D721Med (cell line): ENCODE results near the gene FHL1.

Experiments used
- DNase-seq: peaks from one replicate; pipeline ENCODE4 v3.0.0; 2011; ENCODE audit warnings: low spot score; ENCODE audit not compliant: insufficient read length
- FAIRE-seq: peaks from 2 replicates; lab custom pipeline; 2011; peaks lifted over from hg19 to GRCh38; lab: Jason Lieb, UNC
- TF ChIP-seq, protein P1 (sequence below): IDR thresholded peaks from 2 replicates; pipeline ENCODE4 v1.5.1; 2012; ENCODE audit warnings: mild to moderate bottlenecking, control low read depth; ENCODE audit not compliant: insufficient read depth; ENCODE audit errors: missing control alignments

The FHL1 gene

DNA sequence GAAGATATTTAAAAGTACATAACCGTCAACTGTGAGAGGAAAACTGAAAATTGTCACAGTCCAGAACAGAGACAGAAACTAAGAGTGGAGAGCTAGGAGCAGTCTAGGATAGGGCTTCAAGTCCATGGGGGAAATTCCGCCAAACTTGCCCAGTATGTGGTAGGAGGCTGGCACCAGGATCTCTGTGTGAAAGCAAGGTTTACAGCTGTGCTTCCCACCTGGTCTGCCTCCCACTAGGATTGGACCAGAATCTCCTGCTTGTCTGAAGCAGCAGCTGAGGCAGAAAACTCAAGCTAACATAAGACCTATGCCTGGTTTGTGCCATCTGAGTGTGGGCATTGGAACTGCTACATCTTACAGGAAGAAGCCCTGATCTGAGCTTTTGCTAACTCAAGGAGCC is 18.6 kb upstream of the FHL1 start:
- no peak for FAIRE-seq
- TF ChIP-seq, protein P1, sequence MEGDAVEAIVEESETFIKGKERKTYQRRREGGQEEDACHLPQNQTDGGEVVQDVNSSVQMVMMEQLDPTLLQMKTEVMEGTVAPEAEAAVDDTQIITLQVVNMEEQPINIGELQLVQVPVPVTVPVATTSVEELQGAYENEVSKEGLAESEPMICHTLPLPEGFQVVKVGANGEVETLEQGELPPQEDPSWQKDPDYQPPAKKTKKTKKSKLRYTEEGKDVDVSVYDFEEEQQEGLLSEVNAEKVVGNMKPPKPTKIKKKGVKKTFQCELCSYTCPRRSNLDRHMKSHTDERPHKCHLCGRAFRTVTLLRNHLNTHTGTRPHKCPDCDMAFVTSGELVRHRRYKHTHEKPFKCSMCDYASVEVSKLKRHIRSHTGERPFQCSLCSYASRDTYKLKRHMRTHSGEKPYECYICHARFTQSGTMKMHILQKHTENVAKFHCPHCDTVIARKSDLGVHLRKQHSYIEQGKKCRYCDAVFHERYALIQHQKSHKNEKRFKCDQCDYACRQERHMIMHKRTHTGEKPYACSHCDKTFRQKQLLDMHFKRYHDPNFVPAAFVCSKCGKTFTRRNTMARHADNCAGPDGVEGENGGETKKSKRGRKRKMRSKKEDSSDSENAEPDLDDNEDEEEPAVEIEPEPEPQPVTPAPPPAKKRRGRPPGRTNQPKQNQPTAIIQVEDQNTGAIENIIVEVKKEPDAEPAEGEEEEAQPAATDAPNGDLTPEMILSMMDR = no peak

GRCh38 chrX:136130931-136131833 is 16.2 kb upstream of the FHL1 start:
- no peak for FAIRE-seq
- TF ChIP-seq, protein P1 = no peak
- DNase-seq = no peak

More for the DNA sequence above, 18.6 kb upstream of the FHL1 start:
- no peak for DNase-seq

DNA sequence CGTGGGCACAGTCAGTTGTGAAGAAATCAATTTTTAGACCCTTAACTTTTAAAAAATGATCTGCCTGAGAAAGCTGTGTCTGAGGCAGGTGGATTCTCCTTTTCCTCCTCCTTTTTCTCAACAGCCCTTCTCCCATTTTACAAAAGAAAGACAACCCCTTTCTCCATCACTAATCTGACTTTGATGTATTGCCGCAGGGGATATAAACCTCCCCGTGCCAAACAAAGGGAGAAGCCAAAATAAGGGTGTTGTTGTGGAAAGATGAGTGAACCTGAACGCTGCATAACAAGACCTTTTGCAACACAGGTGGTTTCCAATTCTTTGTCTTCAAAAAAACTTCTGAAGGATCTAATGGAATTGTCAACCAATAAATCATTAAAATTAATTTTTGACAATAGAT is 8.4 kb upstream of the FHL1 start:
- DNase-seq (no peak), FAIRE-seq (no peak)
- TF ChIP-seq, protein P1 = no peak

DNA sequence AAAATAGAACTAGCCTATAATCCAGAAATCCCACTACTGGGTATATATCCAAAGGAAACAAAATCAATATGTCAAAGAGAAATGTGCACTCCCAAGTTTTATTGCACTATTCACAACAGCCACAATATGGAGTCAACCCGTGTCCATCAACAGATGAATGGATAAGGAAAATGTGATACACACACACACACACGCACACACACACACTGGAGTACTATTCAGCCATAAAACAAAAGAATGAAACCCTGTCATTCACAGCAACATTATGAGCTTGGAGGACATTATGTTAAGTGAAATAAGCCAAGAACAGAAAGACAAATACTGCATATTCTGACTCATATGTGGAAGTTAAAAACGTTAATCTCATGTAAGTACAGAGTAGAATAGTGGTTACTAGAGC is 5.8 kb upstream of the FHL1 start:
- DNase-seq (no peak), FAIRE-seq (no peak)
- TF ChIP-seq, protein P1 = no peak

GRCh38 chrX:136142592-136142991 is 4.7 kb upstream of the FHL1 start:
- FAIRE-seq = no peak
- TF ChIP-seq, protein P1 = no peak
- no peak for DNase-seq

- FAIRE-seq = no peak
- DNase-seq = no peak
- TF ChIP-seq, protein P1 = no peak
Observed at GRCh38 chrX:136143711-136144110, 3.6 kb upstream of the FHL1 start.
